GM06990 (cell line): ENCODE data around the gene TMEM233.

Experiments
- DNase-seq: peaks from one replicate; pipeline ENCODE4 v3.0.0-alpha.2; 2011; ENCODE audit not compliant: insufficient read length; ENCODE audit errors: extremely low read depth
- H3K27me3 ChIP-seq: replicated peaks from 2 replicates; pipeline ENCODE4 v1.6.0; 2011; ENCODE audit warnings: low read length; ENCODE audit not compliant: control insufficient read depth, insufficient read depth
- H3K36me3 ChIP-seq: 2 replicates; pipeline ENCODE4 v1.5.1; 2011; ENCODE audit warnings: low read length; ENCODE audit not compliant: control insufficient read depth, insufficient read depth
- H3K4me3 ChIP-seq: replicated peaks from 2 replicates; pipeline ENCODE4 v1.5.1; 2011; ENCODE audit warnings: low read depth, mild to moderate bottlenecking, control low read depth, low read length
- TF ChIP-seq, protein P1 (sequence below): IDR thresholded peaks from 2 replicates; pipeline ENCODE4 v1.5.1; 2011; ENCODE audit warnings: low read length, control low read depth, mild to moderate bottlenecking, inconsistent platforms; ENCODE audit not compliant: insufficient read depth, poor library complexity, severe bottlenecking

The TMEM233 gene

DNA sequence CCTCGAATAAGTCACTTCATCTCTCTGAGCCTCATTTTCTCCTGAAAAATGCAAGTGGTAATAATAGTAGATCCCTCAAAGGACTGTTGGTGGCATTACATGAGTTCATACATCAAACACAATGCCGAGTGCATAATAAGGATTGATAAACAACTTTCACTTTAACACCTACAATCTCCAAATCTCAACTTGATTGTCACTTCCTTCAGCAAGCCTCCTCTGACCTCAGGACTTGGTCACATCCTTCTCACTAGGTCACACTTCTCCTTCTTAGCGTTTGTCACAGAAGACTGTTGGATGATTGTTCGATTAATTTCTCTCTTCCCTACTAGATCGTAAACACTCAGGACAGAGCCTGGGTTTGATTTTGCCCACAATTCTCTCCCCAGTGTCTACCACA lies 66.5 kb downstream of the TMEM233 start:
- Histone ChIP-seq H3K4me3 (no peak overlapping the region), H3K27me3 (no peaks in the 10 kb centered on the region), H3K36me3 (no peaks in the 10 kb centered on the region)
- TF ChIP-seq, protein P1, sequence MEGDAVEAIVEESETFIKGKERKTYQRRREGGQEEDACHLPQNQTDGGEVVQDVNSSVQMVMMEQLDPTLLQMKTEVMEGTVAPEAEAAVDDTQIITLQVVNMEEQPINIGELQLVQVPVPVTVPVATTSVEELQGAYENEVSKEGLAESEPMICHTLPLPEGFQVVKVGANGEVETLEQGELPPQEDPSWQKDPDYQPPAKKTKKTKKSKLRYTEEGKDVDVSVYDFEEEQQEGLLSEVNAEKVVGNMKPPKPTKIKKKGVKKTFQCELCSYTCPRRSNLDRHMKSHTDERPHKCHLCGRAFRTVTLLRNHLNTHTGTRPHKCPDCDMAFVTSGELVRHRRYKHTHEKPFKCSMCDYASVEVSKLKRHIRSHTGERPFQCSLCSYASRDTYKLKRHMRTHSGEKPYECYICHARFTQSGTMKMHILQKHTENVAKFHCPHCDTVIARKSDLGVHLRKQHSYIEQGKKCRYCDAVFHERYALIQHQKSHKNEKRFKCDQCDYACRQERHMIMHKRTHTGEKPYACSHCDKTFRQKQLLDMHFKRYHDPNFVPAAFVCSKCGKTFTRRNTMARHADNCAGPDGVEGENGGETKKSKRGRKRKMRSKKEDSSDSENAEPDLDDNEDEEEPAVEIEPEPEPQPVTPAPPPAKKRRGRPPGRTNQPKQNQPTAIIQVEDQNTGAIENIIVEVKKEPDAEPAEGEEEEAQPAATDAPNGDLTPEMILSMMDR, result no peak
- no peak for DNase-seq

DNA sequence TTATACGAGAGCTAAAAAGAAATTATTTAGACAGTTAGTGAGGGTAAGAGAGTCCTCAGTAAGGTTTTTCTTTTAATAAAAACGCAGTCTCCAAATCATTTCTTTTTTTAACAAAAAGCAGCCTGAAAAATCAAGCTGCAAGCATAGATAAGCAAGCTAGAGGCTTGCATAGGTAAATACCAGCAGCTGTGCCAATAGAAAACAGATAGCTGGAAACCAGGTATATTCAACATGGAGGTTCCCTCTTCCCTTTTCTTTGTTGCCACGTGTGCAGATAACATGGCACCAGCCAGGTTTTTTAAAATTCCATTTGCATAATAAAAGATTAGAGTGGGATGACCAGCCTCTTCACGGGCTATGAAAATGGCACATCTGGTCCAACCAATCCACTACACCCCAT lies 68.3 kb downstream of the TMEM233 start:
- H3K36me3 ChIP-seq, result no peaks in the 10 kb centered on the region
- no peaks in the 10 kb centered on the region for H3K27me3 ChIP-seq
- no peak for DNase-seq
- H3K4me3 ChIP-seq, result no peak overlapping the region
- TF ChIP-seq, protein P1, result no peak

- H3K27me3 ChIP-seq, result no peaks in the 10 kb centered on the region
- TF ChIP-seq, protein P1, result no peak
- no peak overlapping the region for H3K4me3 ChIP-seq
Measured at GRCh38 chr12:119664642-119665041, 71.1 kb downstream of the TMEM233 start.

DNA sequence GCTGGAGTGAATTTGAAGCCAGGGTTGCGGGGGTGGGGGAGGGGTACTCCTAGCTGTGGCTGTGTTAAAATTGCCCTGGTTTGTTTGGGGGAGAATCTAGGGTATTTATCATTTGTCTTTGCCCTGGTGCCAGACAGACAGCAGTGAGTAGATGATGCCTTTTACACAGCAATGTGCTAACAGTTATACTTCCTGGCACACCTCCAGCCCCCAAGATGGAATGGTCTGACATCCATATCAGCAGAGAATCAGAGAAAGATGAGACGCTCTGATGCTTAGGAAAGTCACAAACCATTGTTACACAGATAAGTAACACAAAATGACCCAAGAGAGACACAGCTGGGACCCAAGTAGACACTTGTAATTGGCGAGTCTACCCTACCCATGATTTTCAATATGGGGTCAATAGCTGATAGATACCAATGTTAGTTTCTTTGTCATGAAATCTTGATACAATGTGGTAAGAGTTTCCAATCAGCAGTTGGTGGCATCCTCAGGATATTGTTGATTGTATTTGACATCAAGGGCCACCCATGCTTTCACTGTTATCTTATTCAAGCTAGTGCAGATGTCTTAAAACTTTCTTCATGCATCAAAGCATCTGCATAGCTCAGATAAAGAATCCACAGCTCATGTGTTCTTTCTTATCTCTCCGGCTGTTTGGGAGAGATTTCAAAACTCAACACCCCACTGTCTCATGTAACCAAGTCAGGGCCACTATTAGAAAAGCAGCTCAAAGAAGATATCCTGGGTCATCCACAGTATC lies 71.8 kb downstream of the TMEM233 start:
- no peak overlapping the region for H3K4me3 ChIP-seq
- TF ChIP-seq, protein P1, result no peak
- no peak for DNase-seq
- H3K36me3 ChIP-seq, result no peaks in the 10 kb centered on the region; the same call in 1 of the 2 replicates
- no peaks in the 10 kb centered on the region for H3K27me3 ChIP-seq

More at GRCh38 chr12:119664642-119665041, 71.1 kb downstream of the TMEM233 start:
- no peak for DNase-seq
- no peaks in the 10 kb centered on the region for H3K36me3 ChIP-seq

GRCh38 chr12:119666226-119666795 lies 72.7 kb downstream of the TMEM233 start:
- no peak overlapping the region for H3K4me3 ChIP-seq
- H3K27me3 ChIP-seq, result no peaks in the 10 kb centered on the region
- no peak for DNase-seq
- TF ChIP-seq, protein P1, result no peak
- no peaks in the 10 kb centered on the region; the same call in 1 of the 2 replicates for H3K36me3 ChIP-seq
